HG03039 (cell line): ENCODE results near the gene MAN2A2.
"Not testable (repeated sequence)": the region's sequence is repeated elsewhere in the genome, so short reads cannot be mapped to it uniquely, and the experiment has no call there.

Experiments used
- ATAC-seq: cut with Tn5 transposase; IDR thresholded peaks from one replicate; pipeline ENCODE4 v1.9.1; 2021; ENCODE audit warnings: mild to moderate bottlenecking, moderate library complexity; ENCODE audit not compliant: unreplicated experiment

The MAN2A2 gene

DNA sequence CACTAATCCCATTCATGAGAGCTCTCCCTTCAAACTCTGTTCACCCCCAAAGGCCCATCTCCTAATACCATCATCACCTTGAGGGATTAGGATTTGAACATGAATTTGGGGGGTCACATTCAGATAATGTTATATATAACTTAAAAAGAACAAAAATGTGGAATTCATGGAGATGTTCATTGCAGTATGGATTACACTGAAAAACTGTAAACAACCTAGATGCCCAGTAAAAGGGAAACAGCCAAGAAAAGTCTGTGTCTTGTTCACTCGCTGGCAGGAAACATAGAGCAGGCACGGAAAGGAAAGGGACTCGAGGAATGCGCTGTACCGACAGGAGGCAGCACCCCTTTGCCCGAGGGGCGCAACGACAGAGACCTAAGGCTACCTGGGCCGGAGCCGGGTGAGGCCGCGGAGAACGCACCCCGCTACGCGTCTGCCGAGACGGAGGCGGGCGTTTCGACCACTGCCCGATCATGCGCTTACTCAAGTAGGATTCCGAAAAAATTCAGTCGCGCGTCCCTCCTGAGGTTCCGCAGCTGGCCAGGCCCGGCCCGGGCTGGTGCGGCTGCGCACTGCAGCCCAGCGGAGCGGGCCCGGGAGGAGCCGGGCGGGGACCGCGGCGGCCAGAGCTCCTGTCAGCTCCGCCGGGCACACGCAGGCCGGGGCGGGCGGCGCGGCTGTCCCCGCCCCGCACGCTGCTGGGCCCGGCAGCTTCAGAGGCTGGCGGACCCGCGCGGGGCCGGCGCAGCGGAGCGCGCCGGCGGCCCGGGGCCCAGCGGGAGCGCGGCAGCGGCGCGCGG is 862 bp upstream of the MAN2A2 start:
- peak; percentile 50 for ATAC-seq

DNA sequence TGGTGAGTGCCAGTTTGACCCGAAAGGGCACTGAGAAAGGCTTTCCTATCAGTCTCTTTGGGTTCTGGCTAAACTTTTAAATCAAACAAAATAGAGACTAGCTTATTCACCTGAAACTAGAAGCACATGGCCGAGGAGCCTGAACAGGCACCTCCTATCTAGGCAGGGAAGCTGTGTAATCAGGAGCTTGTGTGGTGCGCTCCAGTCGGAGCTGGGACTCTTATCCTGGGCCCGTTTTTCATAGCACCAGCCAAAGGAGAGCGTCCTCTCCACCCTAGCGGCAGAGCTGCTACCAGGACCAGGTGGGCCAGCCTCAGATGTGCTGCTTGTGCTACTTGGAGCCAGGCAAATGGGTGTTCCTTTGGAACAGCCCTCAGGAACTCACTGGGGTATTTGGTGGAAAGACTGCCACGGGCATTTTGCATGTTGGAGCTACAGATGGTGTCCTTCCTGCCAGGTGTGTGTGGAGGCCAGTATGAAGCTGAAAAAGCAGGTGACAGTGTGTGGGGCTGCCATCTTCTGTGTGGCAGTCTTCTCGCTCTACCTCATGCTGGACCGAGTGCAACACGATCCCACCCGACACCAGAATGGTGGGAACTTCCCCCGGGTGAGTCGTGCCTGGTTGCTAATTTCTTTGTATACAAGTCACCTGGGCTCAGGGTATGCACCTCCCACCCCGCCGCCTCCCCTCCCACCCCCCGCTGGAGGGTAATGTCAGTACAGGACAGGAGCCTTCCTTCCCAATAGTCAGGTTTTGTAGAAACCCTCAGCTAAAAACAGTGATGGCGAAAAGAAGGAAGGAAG is 833 bp downstream of the MAN2A2 start:
- no peak for ATAC-seq

- no peak for ATAC-seq
These were observed 1.6 kb downstream of the MAN2A2 start for GRCh38 chr15:90904746-90905145.

GRCh38 chr15:90905306-90906180 is 2.4 kb downstream of the MAN2A2 start:
- ATAC-seq: no peak

DNA sequence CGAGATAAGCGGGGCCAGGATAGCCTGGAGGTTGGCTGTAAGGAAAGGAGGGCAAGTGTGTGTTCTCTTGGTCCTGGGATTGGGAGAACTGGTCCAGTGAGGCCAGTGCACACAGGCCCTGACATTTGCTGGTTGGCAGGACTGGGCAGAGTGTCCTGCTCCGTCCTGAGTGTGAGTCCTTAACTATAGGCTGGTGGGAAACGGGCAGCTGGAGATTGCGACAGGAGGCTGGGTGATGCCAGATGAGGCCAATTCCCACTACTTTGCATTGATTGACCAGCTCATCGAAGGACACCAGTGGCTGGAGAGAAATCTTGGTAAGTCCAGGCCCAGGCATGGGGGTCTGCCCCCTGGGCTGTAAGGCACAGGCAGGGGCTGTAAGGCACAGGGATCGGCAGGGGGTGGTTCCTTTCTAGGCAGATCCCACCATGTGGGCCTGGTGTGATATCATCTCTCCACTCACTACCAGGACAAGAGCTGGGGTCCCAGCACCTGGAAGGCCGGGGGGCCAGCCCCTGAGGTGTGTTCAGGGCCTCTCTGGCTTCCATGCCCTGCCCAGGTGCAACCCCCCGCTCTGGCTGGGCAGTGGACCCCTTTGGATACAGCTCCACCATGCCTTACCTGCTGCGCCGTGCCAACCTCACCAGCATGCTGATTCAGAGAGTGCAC is 3.2 kb downstream of the MAN2A2 start:
- no peak for ATAC-seq

- no peak for ATAC-seq
These were observed 4.1 kb downstream of the MAN2A2 start for GRCh38 chr15:90907051-90907660.

GRCh38 chr15:90907838-90908507 is 4.9 kb downstream of the MAN2A2 start:
- ATAC-seq: no peak

DNA sequence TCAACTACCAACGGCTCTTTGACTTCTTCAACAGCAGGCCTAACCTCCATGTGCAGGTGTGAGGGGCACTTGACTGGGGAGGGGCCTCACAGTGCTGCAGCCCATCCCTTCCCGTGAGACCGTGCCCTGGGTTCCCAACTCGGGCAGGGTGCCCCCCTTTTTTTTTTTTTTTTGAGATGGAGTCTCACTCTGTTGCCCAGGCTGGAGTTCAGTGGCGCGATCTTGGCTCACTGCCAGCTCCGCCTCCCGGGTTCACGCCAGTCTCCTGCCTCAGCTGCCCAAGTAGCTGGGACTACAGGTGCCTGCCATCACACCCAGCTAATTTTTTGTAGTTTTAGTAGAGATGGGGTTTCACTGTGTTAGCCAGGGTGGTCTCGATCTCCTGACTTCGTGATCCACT is 6.3 kb downstream of the MAN2A2 start:
- not testable (repeated sequence) for ATAC-seq

DNA sequence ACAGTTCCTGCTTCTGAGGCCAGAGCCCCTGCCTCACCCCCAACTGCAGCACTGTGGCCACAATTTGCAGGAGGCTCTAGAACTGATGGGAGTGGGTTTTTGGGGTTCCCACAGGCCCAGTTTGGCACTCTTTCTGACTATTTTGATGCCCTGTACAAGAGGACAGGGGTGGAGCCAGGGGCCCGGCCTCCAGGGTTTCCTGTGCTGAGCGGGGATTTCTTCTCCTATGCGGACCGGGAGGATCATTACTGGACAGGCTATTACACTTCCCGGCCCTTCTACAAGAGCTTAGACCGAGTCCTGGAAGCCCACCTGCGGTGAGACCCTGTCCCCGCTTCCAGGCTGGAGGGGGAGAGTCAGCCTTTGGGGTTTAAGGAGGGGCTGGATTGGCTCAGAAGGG is 6.9 kb downstream of the MAN2A2 start:
- no peak for ATAC-seq

DNA sequence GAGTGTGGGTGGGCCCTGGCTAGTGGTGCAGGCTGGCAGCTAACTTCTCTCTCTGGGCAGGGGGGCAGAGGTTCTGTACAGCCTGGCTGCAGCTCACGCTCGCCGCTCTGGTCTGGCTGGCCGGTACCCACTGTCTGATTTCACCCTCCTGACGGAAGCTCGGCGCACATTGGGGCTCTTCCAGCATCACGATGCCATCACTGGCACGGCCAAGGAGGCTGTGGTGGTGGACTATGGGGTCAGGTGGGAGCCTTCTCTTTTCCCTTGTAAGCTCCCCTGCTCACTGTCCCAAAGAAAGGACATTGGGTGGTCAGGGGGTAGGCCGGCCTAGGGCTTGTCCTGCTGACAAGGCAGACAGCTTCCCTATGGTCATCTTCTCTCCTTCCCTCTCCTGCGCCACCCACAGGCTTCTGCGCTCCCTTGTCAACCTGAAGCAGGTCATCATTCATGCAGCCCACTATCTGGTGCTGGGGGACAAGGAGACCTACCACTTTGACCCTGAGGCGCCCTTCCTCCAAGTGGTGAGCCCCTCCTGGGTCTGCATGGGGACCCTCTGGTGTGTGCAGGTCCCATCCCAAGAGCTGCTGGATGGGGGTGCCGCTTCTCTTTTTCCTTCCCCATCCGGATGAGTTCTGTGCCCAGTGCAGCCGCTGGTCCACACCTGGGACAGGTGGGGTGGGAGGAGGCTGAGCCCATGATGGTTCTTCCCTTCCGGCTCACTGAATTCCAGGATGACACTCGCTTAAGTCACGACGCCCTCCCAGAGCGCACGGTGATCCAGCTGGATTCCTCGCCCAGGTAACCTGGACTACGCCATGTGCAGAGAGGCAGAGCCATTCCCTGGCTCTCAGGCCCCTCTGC is 7.6 kb downstream of the MAN2A2 start:
- ATAC-seq: no peak

DNA sequence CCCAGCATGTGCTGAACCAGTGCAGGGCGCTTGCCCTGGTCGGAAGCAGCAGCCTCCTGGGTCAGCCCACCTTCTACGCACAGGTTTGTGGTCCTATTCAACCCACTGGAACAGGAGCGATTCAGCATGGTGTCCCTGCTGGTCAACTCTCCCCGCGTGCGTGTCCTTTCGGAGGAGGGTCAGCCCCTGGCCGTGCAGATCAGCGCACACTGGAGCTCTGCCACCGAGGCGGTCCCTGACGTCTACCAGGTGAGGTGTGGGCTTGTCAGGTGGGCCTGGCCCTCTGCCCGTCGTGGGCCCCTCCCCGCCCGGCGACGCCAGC is 8.2 kb downstream of the MAN2A2 start:
- ATAC-seq: no peak

GRCh38 chr15:90911906-90912769 is 9.0 kb downstream of the MAN2A2 start:
- ATAC-seq: no peak

GRCh38 chr15:90912770-90913075 is 9.6 kb downstream of the MAN2A2 start:
- ATAC-seq: no peak

DNA sequence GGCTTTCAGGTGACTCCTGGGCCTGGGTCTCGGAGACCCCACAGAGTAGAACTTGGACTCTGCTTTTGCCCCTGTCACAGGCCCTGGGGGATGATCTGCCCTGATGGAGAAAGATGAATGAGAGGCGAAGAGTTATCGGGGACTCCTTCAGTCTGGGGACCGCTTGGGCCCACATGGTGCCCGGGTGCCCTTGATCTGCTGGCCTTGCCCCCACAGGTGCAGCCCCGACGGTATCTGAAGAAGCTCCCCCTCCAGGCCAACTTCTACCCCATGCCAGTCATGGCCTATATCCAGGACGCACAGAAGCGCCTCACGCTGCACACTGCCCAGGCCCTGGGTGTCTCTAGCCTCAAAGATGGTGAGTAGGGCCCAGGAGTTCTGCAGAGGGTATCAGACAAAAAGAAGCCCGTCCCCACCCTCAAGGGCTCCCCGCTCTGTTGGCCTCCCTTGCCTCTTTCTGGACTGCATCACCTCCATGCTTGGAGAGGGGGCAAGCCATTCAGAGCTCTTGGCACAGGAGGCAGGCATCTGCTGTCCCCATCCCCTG is 10.4 kb downstream of the MAN2A2 start:
- ATAC-seq: no peak

DNA sequence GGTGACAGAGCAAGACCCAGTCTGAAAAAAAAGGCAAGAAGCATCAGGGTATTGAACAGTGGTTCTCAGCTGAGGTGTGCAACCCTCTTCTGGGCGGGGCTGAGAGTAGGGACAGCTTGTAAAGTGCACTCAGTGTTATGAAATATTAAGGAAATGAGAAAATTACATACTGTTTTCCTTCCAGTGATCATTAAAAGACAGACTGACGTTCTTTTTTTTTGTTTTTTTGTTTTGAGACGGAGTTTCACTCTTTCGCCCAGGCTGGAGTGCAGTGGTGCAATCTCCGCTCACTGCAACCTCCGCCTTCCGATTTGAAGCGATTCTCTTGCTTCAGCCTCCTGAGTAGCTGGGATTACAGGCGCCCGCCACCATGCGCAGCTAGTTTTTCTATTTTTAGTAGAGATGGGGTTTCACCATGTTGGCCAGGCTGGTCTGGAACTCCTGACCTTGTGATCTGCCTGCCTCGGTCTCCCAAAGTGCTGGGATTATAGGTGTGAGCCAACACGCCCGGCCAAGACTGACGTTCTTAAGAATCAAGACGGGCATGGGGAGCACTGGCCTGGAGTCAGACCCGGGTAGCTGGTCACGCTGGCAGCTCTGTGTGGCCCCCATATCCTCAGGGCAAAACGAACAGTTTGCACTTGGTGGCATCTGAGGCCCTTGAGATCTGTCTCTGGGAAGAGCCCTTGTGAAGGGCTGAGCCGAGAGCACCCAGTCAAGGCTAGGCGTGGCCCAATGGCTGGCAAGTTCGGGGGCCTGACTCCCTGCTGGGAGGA is 11.4 kb downstream of the MAN2A2 start:
- no peak for ATAC-seq

DNA sequence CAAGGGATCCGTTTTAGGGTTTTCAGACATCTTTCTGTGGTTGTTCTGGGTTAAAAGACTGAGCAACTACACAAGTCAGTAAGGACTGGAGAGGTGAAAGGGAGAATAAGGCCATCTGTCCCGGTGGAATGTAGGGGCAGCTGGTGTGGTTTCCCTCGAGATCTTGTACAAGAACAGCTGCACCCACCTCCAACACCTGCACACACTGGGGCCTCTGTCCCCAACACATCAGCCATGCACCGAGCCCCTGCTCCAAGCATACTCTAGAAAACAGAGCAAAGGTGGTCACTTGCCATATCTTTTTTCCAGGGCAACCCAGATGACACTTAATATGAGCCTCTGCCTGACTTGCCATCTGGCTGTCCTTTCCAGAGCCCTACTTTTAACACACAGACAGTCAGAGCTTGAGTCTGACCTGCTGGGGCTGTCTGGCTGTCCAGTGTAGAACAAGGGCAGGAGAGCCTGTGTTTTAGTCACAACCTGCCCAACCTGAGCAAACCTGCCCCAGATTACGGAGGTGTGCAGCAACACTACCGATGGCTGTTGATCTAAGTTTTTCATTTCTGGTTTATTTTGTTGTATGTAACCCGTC is 12.2 kb downstream of the MAN2A2 start:
- no peak for ATAC-seq
